Suppressor macrophage treated with lipopolysaccharide for 4 hours (primary cell): Measurements from ENCODE around the gene ARHGEF37.
"Not testable (repeated sequence)": the region's sequence is repeated elsewhere in the genome, so short reads cannot be mapped to it uniquely, and the experiment has no call there.

ENCODE experiments used
- DNase-seq: peaks from one replicate; pipeline ENCODE4 v3.0.0-alpha.2; 2020

The ARHGEF37 gene

DNA sequence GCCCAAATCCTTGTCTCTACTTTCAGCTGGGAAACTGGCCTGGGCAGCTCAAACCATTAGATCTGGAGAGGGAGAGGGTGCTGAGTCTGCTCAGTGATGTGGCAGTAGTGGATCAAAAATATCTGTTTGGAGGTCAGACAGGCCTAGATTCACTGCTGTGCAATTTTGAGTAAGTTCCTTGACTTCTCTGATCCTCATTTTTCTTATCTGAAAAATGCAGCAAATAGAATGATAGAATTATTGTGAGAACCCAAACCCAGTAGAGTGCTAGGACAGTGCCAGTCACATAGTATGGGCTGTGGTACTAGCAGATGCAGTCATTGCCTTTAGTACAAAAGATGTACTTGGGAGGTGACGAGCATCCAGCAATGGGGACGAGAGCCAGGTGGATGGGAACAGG is 50.2 kb downstream of the ARHGEF37 start:
- DNase-seq, result no peak

DNA sequence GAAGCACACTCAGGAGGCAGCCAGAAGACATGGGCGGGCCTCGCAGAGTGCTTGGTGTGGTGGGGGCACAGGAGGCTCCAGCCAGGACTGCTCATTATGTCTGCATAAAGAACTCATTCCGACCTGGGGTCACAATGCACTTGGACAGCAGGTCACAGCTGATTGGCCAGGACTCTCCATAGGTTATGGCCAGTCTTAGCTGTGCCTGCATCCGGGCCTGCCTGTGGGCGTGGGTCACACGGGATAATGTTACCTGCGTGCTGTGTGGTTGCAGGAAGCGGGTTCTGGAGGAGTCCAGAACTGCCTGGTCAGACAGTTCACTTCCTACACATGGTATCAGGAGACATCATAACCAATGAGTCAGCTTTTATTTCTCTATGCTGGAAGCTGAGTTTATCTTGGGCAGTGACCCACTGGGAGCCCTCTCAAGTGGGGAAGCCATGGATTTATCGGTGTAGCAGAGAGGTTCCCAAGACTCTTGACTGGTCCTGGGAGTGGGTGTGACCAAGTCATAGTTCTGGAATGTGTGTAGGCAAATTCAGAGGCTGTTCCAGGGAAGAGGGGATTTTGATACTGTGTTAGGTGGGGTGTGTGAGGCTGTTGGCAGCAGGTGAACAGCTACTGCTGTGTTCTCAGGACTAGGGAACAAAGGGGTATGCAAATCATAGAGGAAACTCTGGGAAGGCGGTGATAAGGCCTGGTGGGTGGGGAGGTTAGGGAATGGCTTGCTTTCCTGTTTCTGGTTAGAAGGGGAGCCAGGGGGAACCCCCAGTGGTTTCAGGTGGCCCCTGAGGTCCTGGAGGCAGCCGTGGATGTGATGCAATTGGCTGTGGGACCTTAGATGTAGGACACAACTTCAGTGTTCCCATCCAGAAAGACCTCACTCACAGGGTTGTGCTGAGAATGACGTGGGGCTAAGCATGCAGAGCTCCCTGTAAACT is 51.3 kb downstream of the ARHGEF37 start:
- DNase-seq, result peak; percentile 34

DNA sequence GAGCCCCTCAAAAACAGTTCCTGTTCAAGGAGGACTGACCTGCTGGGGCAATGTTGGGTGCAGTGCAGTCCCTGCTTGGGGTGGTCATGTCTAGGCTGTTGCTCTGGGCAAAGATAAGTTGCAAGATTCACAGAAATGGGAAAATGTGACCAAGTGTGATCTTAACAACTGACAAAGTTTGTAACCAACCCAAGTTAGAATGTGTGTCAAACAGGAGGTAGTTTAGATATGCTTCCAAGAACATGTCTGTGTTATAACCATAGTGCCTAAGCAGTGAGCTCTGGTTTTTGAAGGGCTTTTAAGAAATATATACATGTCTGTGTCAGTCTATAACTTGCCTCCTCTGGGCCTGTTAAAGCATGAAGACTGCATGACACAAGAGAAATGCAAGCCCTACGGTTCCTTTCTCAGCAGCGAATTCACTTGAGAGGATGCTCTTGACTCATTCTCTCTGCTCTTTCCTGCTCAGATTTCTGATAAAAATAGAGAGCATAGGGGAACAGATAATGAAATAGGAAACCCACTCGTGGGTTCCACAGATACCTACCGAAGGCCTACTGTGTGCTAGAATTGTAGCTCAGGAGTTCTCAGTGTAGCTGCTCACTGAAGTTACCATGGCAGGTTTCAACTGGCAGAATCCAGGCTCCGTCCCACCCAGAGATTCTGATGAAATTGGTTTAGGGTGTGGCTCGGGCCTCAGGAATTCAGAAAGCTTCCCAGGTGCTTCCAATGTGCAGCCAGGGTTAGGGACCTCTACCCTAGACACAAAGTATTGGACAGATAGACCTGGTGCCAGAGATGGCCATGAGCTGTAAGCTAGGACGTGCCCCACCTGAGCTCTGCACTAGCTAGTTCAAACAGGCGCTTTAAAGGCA is 52.4 kb downstream of the ARHGEF37 start:
- no peak for DNase-seq

DNA sequence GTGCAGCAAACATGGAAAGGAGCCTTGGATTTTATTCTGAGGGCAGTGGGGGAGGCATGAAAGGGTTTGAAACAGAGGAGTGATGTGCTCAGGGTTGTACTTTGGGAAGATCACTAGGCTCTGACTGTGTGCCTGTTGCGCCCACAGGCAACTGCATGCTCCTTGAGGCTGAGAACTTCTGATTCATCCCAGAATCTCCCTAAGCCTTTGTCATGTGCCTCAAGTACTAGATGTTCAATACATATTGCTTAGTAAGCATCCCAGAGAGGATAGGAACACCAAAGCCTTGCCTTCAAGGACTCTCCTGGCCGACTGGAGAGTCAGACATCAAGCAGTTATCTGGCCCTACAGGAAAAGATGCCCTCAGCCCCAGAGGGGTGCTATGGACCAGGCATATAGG is 54.1 kb downstream of the ARHGEF37 start:
- peak; percentile 58 for DNase-seq

DNA sequence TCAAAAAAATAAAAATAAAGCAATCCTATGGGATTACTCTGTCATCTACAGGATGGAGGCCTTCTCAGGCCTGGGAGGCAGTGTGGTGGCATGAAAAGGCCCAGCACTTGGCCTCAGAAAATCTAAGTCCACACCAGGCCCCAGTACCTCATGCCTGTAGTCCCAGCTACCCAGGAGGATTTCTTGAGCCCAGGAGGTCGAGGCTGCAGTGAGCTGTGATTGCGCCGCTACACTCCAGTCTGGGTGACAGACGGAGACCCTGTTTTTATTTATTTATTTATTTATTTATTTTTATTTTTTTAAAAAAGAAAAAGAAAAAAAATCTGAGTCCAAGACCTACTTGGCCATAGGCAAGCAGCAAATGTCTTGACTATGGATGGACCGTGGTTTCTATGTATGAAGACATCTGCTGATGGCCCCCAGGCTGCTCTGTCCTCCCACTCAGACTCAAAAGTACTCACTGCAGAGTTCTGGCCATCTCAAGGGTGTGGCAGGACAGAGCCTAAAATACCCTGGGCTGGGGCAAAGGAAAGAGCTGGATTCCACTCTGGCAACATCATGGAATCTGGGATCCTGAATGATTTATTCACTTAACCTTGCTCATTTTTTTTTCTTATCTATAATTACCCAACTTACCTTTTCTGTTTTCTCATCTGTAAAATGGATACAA is 55.0 kb downstream of the ARHGEF37 start:
- DNase-seq, result no peak

DNA sequence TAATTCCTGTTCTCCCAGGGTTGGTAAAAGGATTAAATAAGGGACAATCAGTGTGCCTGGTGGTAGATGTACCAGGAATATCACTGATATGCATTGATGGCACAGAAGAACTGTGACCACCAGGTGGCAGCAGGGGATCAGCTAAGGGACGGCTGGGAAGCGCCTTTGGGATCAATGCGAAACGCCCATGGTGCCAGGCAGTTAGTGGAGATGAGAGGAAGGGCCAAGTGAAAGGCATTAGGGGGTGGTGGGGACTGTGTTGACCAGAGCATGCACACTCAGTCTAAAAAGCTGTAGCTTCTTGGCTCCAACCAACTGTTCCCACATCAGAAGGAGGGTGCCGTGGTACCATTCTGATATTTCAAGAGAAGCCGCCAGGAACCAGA is 55.6 kb downstream of the ARHGEF37 start:
- DNase-seq, result peak; percentile 68

DNA sequence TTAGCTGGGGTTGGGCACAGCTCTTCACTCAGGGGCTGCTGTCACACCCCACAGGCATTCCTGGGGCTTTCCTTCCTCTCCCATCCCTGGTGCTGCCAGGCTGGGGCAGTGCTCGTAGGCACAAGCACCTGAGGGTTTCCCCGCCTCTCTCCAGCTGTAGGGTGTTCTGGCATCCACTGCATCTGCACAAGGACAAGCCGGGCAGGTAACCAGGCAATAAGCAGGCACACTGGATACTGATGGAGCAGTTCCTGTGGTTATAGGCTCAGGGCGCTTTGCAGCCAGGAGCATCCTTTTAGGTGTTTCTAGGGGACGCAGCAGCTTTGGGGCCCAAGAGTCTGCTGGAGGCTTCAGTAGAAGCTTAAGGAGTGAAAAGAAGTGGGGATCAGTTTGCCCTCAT is 56.8 kb downstream of the ARHGEF37 start:
- DNase-seq, result no peak

DNA sequence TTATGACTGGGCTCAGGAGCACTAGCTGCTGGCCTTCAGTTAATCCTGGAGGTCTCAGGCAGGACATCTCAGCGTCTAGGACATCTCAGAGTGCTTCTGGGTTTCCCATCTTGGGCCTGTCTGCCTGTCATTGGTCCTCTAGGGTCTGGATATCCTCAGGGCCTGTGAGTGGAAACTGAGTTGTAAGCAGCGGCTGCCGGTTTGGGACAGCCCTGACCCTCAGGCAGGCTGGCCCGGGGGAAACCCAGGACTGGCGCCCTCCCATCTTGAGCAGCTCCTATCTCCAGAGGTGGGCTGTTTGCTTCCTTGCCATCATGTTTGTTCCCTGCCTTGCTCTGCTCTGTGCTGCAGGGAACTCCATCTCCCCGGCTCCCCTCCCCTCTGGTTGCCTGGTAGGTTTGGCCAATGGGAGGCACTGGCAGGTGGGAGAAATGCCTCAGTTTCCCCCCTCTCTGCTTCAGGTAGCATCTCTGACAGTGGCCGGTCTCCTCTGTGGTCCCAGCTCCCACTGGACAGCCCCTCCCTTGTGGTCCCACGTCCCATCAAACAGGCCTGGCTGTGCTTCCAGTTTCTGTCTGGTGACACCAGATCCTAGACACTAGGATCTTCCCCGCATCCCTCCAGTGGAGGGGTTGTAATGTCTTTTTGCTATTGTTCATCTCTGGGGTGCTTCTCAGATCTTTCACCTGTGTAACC is 57.4 kb downstream of the ARHGEF37 start:
- no peak for DNase-seq

DNA sequence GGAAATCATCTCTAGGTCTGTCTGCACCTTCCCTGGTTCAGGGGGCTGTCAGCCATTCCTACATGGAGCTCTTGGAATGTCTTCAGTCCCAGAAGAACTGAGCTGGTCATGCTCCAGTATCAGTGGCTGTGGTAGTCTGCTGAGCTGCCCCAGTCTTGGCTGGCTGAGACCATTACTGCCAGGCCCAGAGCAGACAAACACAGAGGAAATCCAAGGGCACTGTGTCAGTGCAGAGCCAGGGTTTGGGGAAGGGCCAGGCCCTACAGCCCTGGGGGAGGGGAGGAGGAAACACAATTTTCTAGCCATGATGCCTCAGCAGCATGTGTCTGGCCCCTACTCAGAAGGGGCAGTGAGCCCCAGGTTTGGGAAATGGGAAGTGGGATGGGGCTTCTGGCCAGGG is 58.4 kb downstream of the ARHGEF37 start:
- peak; percentile 29 for DNase-seq

DNA sequence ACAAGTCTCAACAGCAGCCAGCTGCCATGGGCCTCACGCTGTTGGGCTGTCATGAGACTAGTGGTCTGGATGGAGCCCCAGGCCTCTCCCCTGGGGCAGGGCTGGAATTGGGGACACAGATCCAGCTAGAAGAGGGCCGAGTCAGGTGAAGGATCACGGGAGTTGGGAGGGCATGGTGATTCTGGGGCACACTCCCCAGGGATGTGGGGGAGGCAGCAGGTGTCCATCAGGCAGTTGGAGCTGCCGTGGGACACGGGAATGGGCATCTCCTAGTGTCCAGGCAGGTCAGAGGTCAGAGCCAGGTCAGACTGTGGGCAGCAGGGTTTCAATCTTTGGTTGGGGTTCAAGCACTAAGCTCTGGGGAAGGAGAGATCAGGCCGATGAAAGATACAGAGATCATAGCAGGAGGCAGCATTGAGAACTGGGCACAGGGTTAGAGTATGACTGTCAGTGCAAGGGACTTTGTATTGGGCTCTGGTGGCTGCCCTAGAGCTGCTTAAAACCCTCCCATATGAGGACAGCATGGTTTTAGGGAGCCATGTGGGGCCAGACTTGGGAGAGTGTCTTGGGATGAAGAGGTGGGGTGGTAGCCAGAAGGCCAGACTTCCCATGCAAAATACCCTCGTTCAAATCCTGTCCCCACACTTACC is 59.2 kb downstream of the ARHGEF37 start:
- no peak for DNase-seq

DNA sequence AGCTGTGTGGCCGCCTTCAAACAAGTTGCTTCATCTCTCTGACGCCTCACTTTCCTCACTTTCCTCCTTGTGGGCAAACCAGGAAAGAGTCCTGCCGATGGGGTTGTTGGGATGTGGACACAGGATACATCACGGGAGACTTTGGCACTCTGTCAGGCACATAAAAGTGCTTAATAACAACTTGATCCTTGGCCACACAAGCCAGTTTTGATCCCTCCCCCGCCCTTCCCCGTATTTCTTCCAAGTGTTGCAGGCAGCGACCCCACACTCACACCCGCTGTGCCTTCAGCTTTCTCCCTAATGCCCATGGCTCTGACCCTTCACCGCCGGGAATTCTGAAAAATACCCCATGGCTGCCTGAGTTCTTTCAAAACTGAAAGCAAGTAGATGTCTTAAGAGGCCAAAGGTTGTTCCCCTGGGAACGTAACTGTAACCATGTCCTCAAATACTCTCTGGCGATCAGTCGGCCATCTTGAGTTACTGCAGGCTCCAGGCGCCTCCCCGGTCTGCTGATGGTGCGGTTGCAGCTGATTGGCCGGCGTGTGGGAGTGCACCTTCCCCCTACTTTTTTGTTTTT is 59.8 kb downstream of the ARHGEF37 start:
- DNase-seq, result peak; percentile 44

DNA sequence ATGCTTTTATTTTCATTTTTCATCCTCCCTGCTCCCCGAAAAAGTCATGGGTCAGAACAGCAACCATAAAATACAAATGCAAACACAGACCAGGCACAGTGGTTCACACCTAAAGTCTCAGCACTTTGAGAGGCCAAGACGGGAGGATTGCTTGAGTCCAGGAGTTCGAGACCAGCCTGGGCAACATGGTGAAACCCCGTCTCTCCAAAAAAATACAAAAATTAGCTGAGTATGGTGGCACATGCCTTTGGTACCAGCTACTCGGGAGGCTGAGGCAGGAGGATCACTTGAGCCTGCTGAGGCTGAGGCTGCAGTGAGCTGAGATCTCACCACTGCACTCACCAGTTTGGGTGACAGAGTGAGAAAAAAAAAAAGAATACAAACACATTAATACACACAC is 60.3 kb downstream of the ARHGEF37 start:
- no peak for DNase-seq

DNA sequence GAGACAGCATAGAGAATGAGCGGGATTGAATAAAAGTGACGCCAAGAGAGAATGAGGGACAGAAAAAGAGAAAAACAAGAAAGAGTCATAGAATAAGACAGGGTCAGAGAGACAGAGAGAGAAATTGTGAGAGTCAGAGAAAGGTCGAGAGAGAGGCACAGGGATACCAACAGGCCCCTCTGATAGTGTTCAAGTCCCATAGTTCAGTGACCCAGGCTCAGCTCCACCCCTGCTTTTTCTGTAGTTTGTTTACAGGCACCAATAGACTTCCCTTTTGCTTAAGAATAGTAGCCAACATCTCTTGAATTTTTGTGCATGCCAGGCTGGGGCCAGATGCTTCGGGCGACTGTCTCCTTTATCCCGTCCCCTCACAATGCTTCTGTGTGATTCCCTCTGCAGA is 62.5 kb downstream of the ARHGEF37 start:
- DNase-seq, result no peak

DNA sequence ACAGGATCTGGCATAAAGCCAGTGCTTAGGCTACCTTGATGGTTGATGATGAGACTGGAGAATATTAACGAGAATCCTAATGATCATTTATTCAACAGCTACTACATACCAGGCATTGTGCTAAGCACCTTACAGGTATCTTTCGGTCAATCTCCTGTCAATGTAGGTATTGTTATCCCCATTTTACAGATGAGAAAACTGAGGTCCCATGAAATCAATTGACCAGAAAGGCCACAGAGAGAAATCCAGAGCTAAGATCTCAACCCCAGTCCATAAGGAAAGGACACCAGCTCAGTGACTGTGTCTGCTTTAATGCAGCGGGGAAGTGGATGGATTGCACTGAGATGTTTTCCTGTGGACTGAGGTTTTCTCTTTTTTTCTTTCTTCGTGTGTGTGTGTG is 63.3 kb downstream of the ARHGEF37 start:
- no peak for DNase-seq

DNA sequence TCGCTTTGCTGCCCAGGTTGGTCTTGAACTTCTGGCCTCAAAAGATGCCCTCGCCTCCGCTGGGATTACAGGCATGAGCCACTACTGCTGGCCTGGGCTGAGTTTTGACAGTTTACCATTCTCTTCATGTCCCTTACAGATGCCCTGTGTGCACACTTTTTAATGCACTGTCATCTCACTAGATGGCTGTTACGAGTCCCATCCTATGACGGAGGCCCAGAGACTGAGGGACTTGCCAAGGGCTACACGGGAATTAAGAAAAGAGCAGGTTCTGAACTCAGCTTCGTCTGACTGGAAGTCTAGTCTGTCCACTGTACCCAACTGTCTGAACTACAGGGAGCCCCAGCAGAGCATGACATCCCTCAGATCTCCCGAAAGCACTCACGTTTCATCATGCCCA is 63.9 kb downstream of the ARHGEF37 start:
- DNase-seq, result no peak

DNA sequence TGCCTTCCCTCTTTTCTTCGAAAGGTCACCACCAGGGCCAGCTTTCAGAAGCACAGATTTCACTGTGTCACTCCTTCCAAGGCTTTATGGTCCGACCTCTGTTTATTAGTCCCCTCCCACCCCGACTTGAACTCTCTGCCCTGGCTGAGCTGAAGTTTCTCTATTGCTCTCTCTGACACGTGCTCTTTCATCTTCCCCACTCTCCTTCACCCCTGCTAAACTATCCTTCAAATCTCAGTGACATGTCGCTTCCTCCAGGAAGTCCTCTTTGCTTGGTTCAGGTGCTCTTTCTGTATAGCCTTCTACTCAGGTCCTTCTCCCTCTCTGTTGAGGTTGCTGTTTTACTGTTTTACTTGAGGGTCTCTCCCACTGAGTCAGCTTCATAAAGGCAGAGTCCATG is 64.4 kb downstream of the ARHGEF37 start:
- no peak for DNase-seq

DNA sequence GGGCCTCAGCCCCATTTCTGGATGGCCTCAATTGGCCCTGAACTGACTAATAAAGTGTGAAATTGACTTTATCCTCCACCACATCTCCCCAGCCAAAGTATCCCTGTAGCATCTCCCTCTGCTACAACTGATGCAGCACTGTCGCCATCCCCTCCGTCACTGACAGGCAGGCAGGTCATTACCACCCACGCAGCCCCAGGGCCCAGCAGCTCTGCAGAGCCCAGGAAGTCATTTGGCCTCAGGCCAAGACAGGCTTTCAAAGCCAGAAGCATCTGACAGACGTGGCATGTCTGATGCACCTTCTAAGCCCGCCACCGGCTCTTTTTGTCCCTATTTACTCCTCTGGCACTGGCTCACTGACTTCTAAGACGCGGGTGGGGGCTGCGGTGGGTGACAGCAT is 65.3 kb downstream of the ARHGEF37 start:
- no peak for DNase-seq

DNA sequence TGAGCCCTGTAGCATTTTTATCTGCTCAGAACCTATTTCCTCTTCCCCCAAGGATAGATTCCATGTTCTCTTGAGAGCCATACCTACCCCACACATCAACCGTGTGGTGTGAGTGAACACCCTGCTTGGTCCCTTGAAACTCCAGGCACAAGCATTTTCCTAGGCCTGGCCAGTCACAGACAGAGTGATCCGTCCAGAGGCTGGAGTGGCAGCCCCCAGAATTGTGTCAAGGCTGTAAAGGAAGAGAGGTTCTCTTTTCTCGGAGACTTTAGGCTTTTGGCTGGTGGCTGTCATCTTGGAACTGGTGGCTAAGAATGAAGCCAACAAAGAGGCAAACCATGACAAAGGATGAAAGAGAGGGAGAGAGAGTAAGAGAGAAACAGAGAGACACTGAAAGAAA is 66.0 kb downstream of the ARHGEF37 start:
- DNase-seq, result no peak

DNA sequence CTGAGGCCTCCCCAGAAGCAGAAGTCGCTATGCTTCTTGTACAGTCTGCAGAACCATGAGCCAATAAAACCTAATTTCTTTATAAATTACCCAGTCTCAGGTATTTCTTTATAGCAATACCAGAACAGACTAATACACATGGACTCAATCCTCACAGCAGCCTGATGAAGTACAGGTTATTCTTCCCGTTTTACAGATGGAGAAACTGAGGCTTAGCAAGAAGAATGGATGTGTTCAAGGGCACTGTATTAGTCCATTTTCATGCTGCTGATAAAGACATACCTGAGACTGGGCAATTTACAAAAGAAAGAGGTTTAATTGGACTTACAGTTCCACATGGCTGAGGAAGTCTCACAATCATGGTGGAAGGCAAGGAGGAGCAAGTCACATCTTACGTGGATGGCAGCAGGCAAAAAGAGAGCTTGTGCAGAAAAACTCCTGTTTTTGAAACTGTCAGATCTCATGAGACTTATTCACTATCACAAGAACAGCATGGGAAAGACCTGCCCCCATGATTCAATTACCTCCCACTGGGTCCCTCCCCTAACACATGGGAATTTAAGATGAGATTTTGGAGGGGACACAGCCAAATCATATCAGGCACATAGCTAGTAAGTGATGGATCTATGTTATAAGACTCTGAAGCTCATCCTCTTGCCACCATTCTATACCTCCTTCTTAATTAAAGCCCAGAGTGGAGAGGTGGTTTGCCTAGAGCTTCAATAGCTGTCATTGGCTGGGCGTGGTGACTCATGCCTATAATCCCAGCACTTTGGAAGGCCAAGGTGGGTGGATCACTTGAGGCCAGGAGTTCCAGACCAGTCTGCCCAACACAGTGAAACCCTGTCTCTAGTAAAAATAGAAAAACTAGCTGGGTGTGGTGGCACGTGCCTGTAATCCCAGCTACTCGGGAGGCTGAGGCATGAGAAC is 67.4 kb downstream of the ARHGEF37 start:
- DNase-seq, result not testable (repeated sequence)

DNA sequence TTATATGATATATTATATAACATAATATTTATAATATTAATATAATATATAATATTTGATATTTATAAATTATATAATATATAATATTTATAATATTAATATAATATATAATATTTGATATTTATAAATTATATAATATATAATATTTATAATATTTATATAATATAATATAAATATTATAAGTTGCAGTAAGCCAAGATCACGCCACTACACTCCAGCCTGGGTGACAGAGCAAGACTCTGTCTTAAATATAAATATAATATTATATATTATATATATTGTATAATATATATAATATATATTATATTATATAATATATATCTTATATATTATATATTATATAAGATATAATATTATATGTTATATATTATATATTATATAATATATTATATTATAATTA is 68.4 kb downstream of the ARHGEF37 start:
- DNase-seq, result not testable (repeated sequence)

DNA sequence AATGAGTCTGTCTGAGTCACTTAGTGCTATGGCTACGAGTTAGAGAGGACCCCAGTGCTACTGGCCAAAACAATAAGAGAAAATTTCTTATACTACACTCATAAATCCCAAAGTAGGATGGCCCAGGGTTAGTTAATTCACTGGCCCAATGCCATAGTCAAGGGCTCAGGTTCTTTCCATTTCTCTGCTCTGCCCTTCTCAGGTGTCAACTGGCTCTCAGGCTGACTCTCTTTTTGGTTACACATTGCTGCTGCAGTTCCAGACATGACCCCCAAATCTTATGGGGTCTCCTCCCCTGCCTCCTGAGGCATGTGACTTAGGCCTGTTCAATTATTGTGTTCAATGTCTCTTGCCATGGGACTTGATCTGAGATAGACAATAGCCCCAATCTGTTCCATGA is 70.4 kb downstream of the ARHGEF37 start:
- no peak for DNase-seq
